ENCODE data around the gene NTRK3.

DNA sequence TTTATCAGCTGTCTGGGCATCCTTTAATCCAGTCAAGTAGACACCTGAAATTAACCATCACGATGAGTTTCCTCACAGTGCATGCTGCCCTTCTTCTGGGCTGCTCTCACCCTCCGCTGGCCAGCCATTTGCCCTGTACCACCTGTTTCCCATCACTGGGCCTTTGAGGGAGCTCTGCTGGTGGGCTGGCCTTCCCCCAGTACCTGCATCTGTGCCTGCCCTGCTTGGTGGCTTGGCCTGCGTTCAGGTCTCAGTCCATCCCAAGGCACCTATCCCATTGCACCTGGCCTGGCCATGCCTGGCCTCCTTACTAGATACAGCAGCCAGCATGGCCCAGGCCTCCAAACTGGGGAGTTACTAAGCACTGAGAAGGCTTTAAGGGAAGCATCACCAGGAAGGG lies 413.2 kb downstream of the NTRK3 start:
- TF ChIP-seq POLR2A (IDR thresholded peaks at IDR 0.05) (no peak), EP300 (IDR thresholded peaks at IDR 0.05) (no peak)
- TF ChIP-seq, protein P1, sequence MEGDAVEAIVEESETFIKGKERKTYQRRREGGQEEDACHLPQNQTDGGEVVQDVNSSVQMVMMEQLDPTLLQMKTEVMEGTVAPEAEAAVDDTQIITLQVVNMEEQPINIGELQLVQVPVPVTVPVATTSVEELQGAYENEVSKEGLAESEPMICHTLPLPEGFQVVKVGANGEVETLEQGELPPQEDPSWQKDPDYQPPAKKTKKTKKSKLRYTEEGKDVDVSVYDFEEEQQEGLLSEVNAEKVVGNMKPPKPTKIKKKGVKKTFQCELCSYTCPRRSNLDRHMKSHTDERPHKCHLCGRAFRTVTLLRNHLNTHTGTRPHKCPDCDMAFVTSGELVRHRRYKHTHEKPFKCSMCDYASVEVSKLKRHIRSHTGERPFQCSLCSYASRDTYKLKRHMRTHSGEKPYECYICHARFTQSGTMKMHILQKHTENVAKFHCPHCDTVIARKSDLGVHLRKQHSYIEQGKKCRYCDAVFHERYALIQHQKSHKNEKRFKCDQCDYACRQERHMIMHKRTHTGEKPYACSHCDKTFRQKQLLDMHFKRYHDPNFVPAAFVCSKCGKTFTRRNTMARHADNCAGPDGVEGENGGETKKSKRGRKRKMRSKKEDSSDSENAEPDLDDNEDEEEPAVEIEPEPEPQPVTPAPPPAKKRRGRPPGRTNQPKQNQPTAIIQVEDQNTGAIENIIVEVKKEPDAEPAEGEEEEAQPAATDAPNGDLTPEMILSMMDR (IDR thresholded peaks at IDR 0.05): no peak

All from upper lobe of left lung (tissue), 4 donors.